GM21526 (cell line): ENCODE measurements around the gene PELO.

Experiments
- ATAC-seq: cut with Tn5 transposase; IDR thresholded peaks from one replicate; pipeline ENCODE4 v1.9.1; 2021; ENCODE audit warnings: moderate library complexity; ENCODE audit not compliant: unreplicated experiment, low FRiP score

Gene PELO

GRCh38 chr5:52824827-52825226 lies 37.1 kb downstream of the PELO start:
- no peak for ATAC-seq

DNA sequence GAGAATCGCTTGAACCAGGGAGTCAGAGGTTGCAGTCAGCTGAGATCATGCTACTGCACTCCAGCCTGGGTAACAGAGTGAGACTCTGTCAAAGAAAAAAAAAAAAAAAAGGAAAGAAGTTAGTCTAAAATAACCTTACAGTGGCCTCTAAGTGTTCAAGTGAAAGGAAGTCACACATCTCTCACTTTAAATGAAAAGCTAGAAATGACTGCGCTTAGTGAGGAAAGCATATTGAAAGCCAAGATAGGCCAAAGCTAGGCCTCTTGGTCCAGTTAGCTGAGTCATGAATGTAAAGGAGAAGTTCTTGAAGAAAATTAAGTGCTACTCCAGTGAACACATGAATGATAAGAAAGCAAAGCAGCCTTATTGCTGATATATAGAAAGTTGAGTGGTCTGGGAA lies 38.1 kb downstream of the PELO start:
- ATAC-seq: peak; percentile 87

DNA sequence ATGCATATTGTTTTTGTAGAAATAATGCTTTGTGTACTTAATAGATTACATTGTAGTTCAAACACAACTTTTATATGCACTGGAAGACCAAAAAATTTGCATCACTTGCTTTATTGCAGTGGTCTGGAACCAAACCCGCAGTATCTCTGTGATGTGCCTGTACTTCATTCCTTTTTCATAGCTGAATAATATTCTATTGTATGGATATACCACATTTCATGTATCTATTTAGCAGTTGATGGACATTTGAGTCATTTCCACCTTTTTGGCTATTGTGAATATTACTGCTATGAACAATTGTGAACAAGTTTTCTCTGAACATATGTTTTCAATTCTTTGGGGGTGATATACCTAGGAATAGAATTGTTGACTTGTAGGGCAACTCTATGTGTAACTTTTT lies 40.1 kb downstream of the PELO start:
- ATAC-seq: no peak

DNA sequence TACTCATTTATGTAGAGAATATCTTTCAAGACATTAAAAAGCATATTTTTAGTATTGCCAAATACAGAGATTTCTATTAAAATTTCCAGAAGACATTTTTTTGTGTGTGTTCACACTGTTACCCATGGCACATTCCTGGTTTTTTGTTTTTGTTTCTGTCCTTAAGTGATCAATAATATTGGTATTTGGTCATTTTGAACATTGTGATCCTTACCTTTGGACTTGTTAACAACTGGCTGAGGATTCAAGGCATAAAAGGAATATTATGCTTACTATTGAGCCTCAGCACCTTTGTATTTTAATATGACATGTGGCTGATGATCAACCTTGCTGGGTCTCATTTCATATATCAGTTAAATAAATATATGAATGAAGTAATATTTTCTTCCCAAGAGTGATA lies 41.9 kb downstream of the PELO start:
- ATAC-seq: no peak

DNA sequence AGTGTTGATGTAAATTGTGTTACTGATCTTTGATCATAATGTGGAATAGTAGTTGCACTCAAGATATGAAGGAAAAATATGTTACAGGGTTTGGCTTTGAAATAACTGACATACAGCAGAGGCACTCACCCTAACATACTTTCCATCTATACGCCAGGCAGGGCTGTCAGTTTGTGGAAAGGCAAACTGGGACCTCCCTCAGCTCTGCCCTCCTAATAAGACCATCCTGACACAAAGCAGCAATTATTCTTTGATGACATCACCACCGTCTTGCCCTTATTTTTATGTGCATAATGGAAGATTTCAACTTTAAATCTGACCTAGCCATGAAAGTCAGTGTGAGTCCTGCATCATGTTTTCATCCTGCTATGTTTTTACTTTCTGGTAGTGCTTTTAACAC lies 42.9 kb downstream of the PELO start:
- ATAC-seq: no peak

DNA sequence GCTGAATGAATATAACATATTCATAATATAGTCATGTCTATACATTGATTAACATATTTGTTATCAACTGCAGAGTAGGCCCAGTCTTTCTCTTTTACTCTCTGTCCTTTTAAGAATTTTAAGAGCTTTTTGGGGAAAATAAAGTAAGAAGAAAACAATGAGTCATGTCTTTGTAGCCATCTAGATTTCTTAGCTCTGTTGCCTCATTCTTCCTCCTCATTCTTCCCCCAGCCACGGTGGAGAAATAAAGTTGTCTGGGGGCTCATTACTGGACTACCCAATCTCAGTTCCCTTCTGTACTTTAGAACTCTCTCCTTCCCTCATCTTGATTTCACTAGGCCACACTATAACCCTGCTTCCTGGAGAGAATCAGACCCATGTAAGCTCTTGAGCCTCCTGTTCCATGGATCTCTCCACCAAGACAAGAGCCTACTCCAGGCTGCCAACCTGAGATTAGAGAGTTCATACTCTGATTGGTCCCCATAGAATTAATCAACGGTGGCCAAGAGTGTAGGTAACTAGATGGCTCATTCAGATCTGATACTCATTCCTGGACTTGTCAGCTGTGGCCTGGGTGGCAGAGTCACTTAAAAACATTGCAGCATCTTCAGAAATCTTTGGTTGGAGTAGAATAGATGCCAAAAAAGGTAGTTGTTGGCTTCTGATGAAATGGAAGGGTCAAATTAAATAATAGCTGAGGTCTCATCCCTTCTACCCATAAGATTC lies 44.2 kb downstream of the PELO start:
- ATAC-seq: no peak

- ATAC-seq: no peak
Measured at GRCh38 chr5:52834320-52834719, 46.6 kb downstream of the PELO start.

- no peak for ATAC-seq
Measured at GRCh38 chr5:52837068-52837467, 49.4 kb downstream of the PELO start.
